Measurements from ENCODE around the gene TMEM165.

TMEM165 gene

GRCh38 chr4:55364691-55365344 is 30.9 kb upstream of the TMEM165 start:
- TF ChIP-seq CTCF (IDR thresholded peaks at IDR 0.05), result no peak

DNA sequence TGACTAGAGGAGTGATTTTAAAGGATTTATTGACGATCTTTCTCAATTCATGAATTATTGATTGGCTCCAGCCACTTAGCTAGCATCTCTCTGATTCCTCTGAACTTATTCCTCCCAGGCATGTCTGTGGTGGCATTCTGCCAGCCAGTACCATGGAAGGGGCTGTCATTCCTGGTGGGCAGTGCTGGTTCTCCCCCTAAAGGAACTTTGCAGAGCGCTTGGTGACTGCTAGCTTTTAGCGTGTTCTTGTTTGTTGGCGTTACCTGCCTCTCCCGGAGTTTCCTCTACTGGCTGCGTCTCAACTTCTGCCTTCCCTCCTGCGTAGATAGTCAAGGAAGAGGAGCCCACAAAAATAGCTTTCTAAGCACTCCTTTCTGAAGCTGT is 30.4 kb upstream of the TMEM165 start:
- TF ChIP-seq CTCF (IDR thresholded peaks at IDR 0.05), result no peak

- no peak for TF ChIP-seq CTCF (IDR thresholded peaks at IDR 0.05)
Observed at GRCh38 chr4:55366621-55367020, 29.1 kb upstream of the TMEM165 start.

- TF ChIP-seq CTCF (IDR thresholded peaks at IDR 0.05), result no peak
Observed at GRCh38 chr4:55367084-55367722, 28.6 kb upstream of the TMEM165 start.

DNA sequence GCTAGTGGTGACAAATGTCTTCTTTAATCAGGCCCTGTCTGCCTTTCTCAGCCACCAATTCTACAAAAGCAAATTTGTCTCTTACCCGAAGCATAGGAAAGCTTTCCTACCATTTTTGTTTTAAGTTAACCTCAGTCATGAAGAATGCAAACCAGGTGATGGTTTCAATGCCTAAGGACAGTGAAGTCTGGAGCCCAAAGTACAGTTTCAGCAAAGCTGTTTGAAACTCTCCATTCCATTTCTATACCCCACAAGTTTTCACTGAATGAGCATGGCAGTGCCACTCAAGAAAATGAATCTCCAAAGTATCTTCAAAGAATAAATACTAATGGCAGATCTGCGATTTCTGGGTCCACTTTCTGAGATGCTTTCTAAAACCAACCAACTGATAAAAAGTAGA is 25.8 kb upstream of the TMEM165 start:
- TF ChIP-seq CTCF (IDR thresholded peaks at IDR 0.05), result no peak

DNA sequence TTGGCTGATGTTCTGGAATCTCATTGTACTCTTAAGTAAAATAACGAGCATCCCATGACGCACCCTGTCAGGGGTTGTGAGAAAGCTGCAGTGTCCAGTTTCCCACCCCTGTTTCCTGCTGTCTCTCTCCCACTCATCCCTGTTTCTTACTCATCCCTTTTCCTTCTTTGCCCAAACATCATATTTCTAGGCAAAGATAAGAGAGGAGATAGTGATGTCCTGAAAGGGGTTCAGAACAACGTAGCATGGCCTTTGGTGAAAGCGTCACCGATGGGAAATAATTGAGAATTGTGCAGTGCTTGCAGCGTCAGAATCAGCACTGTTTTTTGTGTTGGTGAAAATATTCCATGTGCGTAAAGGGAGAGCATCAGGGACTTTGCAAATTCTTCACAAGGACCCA is 23.5 kb upstream of the TMEM165 start:
- TF ChIP-seq CTCF (IDR thresholded peaks at IDR 0.05), result no peak

- no peak for TF ChIP-seq CTCF (IDR thresholded peaks at IDR 0.05)
Observed at GRCh38 chr4:55373461-55373860, 22.3 kb upstream of the TMEM165 start.

Data from LNCAP (cell line).